Measurements from ENCODE around the gene FNIP2.

DNA sequence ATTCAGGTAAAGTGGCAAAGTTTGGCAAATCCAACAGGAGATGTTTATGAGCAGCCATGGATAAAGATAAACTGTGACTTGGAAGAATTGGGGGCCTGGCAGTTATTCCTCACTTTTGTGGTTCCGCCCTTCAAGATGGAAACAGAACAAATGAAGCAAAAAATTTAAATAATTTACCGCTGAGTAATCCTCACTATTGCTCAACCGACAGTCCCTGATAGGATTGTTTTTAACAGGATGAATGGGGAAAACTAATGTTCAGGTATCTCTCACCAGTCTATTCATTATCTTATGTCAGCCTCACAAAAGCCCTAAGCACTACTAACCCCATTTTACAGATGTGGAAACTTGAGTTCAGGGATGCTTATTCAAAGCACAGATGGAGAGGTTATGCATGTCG, 90.8 kb downstream of the FNIP2 start:
- no peak for TF ChIP-seq ZNF274 (IDR thresholded peaks at IDR 0.05; ENCODE audit: low read depth, low read length)
- TF ChIP-seq SUZ12 (IDR thresholded peaks at IDR 0.05; ENCODE audit: extremely low read depth, insufficient read depth, insufficient read length) = no peak
- no peak for TF ChIP-seq YY1 (IDR thresholded peaks at IDR 0.05; ENCODE audit: insufficient read depth, insufficient read length)
